GM19035 (cell line): ENCODE measurements around the gene LRRC7.

Experiments
- ATAC-seq: cut with Tn5 transposase; IDR thresholded peaks from one replicate; pipeline ENCODE4 v1.9.1; 2021; ENCODE audit not compliant: unreplicated experiment

Gene LRRC7

GRCh38 chr1:69587391-69587790 is 19.7 kb downstream of the LRRC7 start:
- ATAC-seq, result no peak

GRCh38 chr1:69589799-69590198 is 22.1 kb downstream of the LRRC7 start:
- no peak for ATAC-seq

- ATAC-seq, result no peak
Measured at GRCh38 chr1:69592341-69592740, 24.6 kb downstream of the LRRC7 start.

DNA sequence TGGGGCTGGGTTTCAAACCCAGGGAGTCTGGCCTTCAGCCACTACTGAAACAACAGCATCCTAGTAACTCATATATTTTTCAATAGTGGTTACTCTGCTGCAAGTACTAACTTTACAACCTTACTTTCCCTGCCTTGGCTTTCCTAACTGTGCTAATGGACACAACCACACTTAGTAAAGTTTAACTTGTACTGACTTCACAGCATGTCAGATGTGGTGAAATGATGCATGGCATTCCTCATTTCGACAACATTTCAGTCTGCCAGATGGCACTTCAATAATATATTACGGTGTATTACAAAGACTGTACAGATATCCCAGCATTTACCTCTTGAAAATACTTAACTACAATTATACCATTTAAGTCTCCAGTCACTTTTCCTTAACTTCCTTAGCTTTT is 27.8 kb downstream of the LRRC7 start:
- ATAC-seq, result no peak

- no peak for ATAC-seq
Measured at GRCh38 chr1:69611316-69611715, 43.6 kb downstream of the LRRC7 start.

DNA sequence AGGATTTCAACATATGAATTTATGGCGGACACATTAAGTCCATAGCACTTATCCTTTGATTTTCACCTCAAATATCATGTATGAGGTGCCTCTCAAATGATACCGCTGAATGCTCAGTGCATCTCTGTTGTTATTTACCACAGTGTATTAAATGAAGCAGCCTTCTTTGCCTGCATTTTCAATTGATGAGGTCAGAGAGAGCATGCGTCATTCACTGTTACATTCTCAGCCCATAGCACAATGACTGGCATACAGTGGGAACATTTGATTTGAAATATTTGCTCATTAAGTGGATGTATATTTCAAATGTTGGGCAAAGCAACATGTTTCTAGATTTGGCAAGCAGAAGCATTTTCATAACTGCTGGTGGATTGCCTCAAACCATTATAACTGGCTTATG is 45.7 kb downstream of the LRRC7 start:
- ATAC-seq, result no peak

GRCh38 chr1:69638673-69639072 is 71.0 kb downstream of the LRRC7 start:
- ATAC-seq, result no peak

DNA sequence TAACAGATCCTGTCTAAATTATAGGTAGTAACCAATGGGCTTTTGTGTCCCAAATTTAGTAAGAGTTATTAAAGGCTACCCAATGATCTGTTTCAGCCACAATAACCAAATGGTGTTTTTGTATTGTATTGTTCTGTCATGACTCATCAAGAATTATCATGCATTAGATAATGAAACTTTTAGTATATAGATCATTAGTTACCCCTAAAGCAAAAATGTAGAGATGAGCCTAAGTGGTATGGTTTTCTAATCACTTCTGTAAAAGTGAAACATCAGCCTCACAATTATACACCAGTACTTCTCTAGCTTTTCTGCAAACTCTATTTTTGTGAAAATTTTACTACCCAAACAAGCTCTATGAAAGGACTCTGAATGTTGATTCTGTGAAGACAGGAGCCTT is 71.4 kb downstream of the LRRC7 start:
- peak; percentile 56 for ATAC-seq

DNA sequence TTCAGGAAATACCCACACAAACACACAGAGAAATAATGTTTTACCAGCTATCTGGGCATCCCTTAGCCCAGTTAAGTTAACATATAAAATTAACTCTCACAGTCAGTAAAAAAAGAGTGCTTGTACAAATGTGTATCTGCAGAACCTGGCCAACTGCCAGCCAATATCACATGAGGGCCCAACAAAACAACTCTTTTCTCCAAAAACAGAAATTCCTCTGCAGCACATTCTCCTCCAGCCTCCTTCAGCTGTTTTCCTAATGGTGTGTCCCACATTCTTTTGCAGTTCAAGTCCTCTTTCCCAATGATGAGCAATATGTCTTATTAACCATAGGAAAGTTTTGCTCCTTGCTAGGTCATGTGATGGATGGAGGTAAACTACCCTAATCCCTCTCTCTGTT is 75.5 kb downstream of the LRRC7 start:
- ATAC-seq, result no peak

DNA sequence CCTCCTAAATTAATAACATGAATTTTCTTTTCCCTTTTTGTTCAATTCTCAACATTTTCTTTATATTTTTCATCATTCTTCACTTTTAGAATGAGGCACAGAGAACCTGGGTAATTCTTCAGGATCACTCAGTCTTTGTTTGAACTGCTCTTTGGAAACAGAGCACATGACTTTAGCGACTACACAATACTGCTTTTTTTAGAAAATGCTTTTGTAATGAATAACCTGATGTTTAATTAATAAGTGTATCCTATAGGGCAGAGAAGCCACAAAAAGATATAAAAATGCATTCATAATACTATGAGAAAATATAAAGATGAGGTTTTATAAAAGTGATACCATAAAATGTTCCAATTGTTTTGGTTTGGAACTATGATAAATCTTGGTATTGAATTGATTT is 77.8 kb downstream of the LRRC7 start:
- no peak for ATAC-seq

DNA sequence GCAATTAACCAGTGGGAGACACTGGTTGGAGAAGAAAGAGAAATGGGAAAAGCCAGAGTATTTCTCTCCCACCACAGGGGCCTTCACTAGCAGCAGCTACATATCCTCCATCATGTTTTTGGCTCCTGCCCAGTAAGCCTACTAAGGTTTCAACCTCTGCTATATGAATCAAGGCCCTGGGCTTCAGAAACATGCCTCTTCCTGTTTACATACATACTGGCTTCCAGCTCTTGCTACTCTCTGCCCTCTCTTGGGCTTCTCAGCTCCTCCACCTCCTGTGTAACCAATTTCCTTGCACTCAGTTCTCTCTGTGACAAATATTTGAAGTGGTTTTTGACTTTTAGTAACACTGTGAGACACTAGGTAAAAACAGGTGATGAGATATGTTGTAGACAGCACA is 80.8 kb downstream of the LRRC7 start:
- no peak for ATAC-seq

GRCh38 chr1:69649383-69649990 is 81.8 kb downstream of the LRRC7 start:
- no peak for ATAC-seq

DNA sequence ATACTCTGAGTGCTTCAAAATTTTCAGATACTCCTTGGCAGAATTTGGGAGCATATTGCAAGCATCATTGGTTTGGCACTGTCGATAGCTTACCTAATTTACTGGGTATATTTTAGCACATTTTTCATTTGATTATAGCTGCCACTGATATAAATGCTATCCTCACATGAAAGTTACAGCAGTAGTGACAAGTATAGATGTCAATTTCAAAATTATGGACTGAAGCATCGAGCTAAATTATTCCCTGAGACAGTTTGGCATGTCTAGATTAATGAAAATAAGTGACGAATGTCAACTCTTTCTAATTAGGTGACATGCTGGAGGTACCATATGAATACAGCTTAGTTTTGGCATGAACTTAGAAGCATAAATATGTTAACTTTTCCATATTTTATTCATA is 83.1 kb downstream of the LRRC7 start:
- ATAC-seq, result no peak

- ATAC-seq, result no peak
Measured at GRCh38 chr1:69651656-69652055, 83.9 kb downstream of the LRRC7 start.

DNA sequence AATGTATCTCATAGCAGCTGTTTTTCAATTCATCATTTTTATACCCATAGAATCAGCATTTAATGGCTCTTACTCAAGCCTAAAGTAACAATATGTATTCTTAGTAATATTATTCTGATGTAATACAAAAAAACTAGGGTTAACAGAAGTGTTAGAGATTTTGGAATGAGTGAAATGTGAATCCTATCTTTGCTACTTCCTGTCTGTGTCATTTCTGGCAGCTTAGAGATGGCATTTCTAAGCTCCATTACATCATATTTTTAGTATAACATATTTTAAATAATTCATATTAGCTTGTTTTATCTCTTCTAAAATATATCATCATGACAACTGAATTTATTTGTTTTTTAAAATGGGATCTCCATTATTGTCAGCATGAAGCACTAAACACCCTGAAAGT is 90.2 kb downstream of the LRRC7 start:
- no peak for ATAC-seq

DNA sequence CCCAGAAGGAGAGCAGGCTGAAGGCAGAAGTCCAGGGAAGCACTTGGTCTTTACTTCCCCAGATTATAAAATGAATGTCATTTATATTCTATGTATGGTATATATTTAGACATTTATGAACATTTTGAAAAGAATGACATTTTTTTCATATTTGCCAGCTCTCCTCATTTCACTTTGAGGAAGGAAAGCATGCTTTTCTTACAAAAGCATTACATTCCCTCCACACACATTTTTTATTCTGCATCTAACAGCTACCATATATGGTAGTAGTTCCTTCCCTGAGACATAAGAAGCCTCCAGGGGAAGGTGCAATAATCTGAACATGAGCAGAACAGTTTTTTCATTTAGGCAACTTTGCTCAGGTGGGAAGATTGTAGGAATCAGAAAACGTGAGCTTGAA is 94.0 kb downstream of the LRRC7 start:
- ATAC-seq, result no peak

- no peak for ATAC-seq
Measured at GRCh38 chr1:69662321-69662720, 94.6 kb downstream of the LRRC7 start.

DNA sequence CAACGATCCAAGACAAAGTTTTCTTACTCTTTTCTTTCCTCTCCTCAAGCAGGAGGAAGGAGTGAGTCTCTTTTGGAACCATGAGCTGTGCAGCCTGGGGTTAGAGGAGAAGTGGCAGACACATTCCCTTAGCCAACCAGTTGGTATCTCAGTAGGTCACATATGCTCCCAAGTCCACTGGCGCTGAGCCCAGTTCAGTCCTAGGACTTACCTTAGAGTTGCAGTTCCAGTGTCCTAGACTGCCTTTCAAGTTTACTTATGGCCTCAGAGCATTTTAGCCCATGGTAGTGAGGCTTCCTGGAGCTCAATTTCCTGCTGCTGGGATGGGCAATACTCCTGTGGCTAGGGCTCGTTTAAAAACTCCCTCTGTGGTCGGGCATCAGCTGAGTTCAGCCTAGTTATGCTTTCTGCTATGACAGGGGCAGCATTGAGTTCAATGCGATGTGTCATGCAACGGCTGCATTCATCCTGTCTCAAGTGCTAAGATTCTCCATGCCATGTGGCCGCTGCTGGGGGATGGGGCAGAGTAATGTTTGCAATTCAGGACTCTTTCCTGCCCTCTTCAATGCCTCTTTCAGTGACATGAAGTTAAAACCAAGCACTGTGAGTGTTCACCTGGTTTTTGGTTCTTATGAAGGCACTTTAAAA is 103.8 kb downstream of the LRRC7 start:
- no peak for ATAC-seq

DNA sequence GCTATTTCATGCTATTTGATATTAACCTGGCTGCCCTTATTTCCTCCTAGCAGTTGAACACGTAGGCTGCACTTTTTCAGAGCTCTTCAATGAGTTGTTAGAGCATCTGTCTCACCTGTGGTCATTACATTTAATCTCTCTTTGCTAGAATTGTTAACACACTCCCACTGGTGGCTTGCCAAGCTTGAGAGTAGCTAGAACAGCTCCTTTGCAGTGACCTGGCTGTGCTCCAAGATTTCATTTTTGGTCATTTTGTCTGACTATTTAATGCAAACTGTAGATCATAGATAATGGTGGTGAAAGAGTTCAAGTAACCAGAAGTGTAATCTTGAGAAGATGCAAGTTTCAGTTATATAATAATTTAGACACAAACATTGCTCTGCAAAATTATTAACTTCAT is 105.6 kb downstream of the LRRC7 start:
- ATAC-seq, result no peak

GRCh38 chr1:69679965-69680364 is 112.2 kb downstream of the LRRC7 start:
- no peak for ATAC-seq

DNA sequence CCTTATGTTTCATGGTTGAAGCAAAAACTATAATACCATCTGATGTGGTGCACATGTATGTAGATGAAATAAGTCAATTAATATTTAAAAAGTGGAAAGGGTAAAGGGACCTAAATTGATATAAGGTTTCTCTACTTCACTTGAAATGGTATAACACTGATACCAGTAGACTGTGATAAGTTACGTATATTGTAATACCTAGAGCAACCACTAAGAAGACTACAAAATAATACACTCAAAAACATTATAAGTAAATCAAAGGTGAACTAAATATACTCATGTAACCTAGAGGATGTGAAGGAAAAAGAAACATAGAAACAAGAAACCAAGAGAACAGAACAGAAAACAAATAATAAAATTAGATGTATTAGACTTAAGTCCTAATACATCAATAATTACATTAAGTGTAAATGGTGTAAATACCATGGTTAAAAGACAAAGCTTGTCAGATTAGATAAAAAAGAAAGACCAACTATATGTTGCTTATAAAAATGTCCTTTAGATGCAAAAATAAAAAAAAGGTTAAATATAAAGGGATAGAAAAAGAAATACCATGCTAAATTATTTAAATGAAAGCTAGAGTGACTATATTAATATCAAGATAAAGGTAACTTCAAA is 118.8 kb downstream of the LRRC7 start:
- no peak for ATAC-seq

GRCh38 chr1:69688193-69688592 is 120.5 kb downstream of the LRRC7 start:
- ATAC-seq, result no peak

DNA sequence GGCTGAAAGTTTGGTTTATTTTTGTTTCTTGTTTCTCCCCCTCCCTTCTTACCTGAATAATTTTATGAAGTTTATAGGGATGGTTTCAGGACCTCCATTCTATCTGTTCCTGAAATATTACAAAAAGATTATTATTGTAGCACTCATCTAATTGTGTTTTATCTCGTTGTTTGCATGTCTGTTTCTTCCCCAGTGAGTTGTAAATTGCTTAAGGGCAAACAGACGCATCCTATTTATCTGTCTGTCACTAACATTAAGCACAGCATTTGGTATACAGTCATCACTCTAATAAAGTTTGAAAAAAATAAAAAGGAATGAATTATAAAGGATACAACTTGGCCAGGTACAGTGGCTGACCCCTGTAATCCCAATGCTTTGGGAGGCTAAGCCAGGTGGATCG is 123.5 kb downstream of the LRRC7 start:
- no peak for ATAC-seq
